ENCODE data around the gene RUNX3.
A peak's percentile ranks its signal among the peaks of the same experiment; 100 is the strongest.
"Not testable (repeated sequence)": the region's sequence is repeated elsewhere in the genome, so short reads cannot be mapped to it uniquely, and the experiment has no call there.

Gene RUNX3

GRCh38 chr1:24930260-24931145, at the start of gene RUNX3:
Gene RUNX3, minus strand, starts transcription at chr1:24930276. Its CDS starts 408 bp downstream, at chr1:24929868.
- no peak for DNase-seq (ENCODE audit: low read depth)
- peak within 1 kb of the TSS; percentile 79 for H3K4me3 ChIP-seq (ENCODE audit: control insufficient read depth, low read depth, low read length)
- peak; percentile 16 for TF ChIP-seq CTCF (IDR thresholded peaks at IDR 0.05; ENCODE audit: control insufficient read depth, insufficient read depth, low read depth, low read length, missing control alignments)

GRCh38 chr1:24979232-24979631, 49.2 kb upstream of the RUNX3 start:
- not testable (repeated sequence) for H3K4me3 ChIP-seq (ENCODE audit: control insufficient read depth, low read depth, low read length); DNase-seq (ENCODE audit: low read depth)

- no peak overlapping the region for H3K4me3 ChIP-seq (ENCODE audit: control insufficient read depth, low read depth, low read length)
- no peak for TF ChIP-seq CTCF (IDR thresholded peaks at IDR 0.05; ENCODE audit: control insufficient read depth, insufficient read depth, low read depth, low read length, missing control alignments)
- DNase-seq (ENCODE audit: low read depth), result no peak
These were observed 48.4 kb upstream of the RUNX3 start for GRCh38 chr1:24978383-24979032.

- no peak for DNase-seq (ENCODE audit: low read depth)
- TF ChIP-seq CTCF (IDR thresholded peaks at IDR 0.05; ENCODE audit: control insufficient read depth, insufficient read depth, low read depth, low read length, missing control alignments), result no peak
- no peak overlapping the region for H3K4me3 ChIP-seq (ENCODE audit: control insufficient read depth, low read depth, low read length)
These were observed 45.3 kb upstream of the RUNX3 start for GRCh38 chr1:24975391-24975790.

GRCh38 chr1:24973315-24973714, 43.2 kb upstream of the RUNX3 start:
- H3K4me3 ChIP-seq (ENCODE audit: control insufficient read depth, low read depth, low read length), result no peak overlapping the region
- TF ChIP-seq CTCF (IDR thresholded peaks at IDR 0.05; ENCODE audit: control insufficient read depth, insufficient read depth, low read depth, low read length, missing control alignments), result no peak
- DNase-seq (ENCODE audit: low read depth), result no peak

- no peak overlapping the region for H3K4me3 ChIP-seq (ENCODE audit: control insufficient read depth, low read depth, low read length)
- no peak for TF ChIP-seq CTCF (IDR thresholded peaks at IDR 0.05; ENCODE audit: control insufficient read depth, insufficient read depth, low read depth, low read length, missing control alignments)
- DNase-seq (ENCODE audit: low read depth), result no peak
These were observed 42.8 kb upstream of the RUNX3 start for GRCh38 chr1:24972915-24973242.

GRCh38 chr1:24972221-24972914, 42.3 kb upstream of the RUNX3 start:
- TF ChIP-seq CTCF (IDR thresholded peaks at IDR 0.05; ENCODE audit: control insufficient read depth, insufficient read depth, low read depth, low read length, missing control alignments), result no peak
- DNase-seq (ENCODE audit: low read depth), result no peak
- no peak overlapping the region for H3K4me3 ChIP-seq (ENCODE audit: control insufficient read depth, low read depth, low read length)

Measured in AG09309 (cell line).